Measurements from ENCODE around the gene MAOB.

DNA sequence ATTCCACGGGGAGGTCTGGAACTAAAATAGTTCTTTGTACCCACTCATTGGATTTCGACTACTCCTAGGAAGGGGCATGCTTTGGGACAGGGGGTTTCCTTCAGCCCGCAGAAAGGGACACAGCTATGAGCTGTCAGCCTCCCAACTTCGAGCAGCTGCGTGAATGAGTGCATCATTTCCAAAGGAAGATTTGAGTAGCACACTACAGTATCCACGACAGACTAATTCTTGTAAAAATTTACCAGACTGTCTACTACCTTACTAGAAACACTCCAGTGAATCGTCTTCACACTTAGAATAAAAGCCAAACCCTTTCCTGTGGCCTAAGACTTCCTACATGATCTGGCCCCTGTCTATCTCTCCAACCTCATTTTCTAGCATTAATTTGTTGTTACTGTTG is 124.2 kb downstream of the MAOB start:
- TF ChIP-seq CTCF (IDR thresholded peaks at IDR 0.05) (no peak), POLR2A (IDR thresholded peaks at IDR 0.05) (no peak)

All from thyroid gland (tissue), 4 donors.